ENCODE data around the gene KIAA0825.

The KIAA0825 gene

DNA sequence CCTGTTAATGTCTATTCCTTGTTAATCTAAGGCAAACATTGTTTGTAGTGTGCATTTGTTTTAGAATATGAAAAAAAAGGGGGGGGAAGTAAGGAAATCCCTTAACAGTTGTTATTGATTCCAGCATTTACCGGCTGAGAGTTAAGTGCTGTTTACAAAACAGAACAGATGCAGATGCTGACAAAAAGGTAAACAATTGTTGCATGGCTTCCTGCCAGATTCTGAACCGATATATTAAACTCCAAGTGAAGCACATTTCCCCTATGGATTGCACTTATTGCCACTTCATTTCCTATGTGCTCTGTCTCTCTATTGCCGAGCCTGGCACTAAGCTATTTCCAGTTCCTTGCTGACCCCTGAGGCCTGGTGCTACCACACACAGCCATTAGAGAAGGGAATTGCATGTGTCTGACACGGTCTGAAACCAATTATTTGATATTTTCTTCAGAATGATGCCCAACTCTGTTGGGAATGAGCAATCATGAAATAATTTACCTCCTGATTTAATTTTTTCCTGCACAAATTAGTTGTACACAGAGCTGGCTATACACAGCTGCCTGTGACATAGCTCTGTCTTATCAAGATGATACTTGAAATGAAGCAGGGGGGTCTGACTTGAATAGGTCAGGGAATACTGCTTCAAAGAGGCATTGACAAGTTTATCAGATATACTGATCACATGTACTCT is 109.8 kb downstream of the KIAA0825 start:
- no peak for DNase-seq (ENCODE audit: low read depth)

DNA sequence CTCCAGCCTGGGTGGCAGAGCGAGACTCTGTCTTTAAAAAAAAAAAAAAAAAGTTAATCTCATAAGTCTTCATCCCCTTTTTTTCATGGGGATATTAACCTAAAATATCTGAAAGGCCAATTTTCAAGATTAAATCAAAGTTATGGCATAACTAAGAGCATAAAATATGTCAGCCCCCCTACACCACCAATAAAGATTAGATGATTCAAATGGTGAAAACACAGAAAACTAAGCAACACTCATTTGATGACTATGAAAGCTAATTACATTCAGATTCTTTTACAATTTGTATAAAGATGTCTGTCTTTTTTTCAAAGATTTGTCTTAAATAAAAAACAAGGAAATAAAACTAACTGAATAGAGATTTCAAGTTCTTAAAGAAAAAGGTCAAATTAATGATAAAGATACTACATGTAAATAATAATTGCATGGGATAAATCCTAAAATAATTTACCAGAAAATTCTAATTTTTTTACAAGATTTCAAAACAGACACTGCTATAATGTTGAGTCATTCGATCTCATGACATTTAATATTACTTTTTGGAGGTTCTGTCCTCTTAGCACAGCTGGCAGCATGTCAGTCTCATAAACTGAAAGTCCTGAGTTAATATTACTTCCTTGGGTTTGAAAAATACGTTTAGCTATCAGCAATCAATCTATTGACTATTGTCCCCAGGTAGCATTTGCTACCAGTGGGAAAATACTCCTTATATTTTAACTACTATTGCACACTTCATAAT is 112.9 kb downstream of the KIAA0825 start:
- no peak for DNase-seq (ENCODE audit: low read depth)

DNA sequence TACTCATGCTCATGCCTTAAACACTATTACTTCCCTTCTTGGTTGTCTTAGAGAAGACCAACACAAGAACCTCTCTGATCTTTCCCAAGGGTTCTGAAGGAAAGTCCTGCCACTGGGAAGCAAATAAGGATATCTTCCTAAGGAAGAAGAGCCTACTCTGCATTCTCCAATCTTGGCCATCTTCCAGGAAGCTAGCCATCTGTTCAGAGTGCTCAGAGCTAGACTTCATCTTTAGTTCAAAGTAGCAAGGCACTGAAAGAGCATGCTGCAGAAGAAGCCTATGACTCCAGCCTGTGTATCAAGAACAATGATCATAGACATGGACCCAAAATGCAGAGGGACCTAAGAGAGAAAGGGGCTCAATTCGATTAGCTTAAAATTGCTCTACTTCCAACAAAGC is 114.7 kb downstream of the KIAA0825 start:
- no peak for DNase-seq (ENCODE audit: low read depth)

DNA sequence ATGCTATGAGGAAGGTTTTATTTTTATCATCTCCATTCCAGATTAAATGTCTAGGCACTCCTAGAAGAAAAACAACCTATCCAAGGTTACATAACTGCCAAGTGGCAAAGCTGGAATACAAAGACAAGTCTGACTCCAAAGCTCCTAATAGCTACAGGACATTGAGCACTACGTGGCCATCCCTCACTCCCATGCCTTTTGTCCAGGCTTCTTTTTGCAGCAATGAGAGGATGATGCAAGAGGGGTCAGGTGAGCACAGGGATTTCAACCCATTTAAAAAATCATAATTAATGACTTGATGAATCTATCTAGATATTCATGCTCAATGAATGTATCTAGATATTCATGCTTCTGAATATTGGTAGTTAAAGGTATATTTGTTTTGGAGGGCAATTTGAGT is 117.0 kb downstream of the KIAA0825 start:
- DNase-seq (ENCODE audit: low read depth), result no peak

DNA sequence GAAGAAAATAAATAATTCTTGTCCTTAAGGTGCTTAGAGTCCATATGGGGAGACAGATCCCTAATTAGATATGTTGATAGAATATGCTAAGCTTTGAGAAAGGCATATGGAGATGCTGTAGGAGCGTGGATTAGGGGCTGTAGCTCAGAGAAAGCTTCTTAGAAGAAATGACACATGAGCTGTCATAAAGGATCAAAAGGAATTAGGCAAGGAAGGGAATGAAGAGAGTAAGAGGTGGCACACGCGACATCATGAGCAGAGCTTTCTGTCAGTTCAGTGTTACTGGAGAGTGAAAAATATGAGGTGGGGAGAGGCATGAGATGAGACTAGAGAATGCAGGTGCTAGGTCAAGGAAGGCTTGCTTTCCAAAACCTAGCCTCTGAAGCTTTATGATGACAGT is 118.6 kb downstream of the KIAA0825 start:
- no peak for DNase-seq (ENCODE audit: low read depth)

DNA sequence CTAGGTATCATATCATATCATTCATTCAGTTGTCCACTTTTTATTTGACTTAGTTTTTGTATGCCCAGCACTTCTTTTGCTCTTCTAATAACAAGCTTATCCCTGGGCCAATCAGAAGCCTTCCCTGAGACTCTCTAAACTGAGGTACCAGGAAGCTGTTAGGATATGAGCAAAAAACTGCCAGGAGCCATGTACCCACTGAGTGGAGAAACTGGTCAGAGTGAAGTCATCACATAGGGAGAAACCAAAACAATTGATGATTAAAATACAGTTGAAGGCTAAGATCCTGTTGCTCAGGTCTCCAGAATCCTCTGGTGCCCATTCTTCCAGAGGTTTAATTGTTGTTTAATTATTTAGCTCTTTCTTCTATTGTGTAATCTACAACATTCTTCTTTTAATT is 120.2 kb downstream of the KIAA0825 start:
- DNase-seq (ENCODE audit: low read depth), result no peak

DNA sequence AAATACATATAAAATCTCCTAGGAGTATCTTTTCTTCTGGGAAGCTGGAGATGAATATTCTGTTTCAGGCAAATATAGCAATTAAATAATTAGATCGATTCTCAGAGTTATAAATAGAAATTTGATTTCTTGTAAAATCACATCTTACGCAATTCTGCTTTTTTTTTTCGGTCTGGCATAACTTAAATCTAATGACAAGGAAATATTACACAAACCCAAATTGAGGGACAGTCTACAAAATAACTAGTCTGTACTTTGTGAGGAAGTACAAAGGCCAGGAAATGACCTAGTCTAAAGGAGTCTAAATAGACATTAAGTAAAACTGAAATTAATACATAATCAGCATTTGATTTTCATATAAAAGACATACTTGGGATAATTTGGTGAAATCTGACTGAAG is 133.3 kb downstream of the KIAA0825 start:
- DNase-seq (ENCODE audit: low read depth), result no peak

DNA sequence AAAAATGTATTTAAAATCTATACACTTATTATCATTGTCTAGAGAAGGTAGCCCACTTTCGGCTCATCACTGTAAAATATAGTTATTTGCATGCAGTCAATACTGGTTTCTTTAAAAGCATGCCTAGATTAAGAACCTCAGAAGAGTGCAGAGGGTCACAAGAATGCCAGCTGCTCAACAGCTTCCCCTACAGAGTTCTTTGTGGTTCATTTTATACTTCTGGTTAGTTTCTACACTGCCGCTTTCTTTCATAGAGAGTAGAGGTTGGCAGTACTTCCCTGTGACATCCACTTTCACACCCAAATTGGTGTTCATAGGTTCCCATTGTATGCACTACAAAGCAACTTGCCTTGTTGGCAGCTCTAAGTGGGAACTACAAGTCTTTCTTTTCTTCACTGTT is 137.3 kb downstream of the KIAA0825 start:
- DNase-seq (ENCODE audit: low read depth), result no peak

DNA sequence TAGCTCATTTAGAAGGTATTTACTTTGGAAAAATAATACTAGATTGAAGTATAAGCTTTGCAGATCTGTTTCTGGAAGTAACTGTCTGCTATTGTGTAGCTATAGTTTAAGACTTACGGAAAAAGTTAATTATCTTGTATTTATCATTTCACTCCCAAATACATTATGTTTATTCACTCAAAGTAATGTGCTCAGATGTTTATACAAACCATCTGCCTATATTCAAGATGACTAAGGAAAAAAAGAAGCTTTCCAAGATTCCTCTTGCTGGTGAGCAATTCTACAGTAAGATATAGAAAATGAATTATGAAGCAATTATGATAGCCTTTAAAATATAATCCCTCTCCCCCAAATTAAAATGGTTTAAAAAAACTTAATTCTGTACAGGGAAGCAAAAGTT is 137.9 kb downstream of the KIAA0825 start:
- no peak for DNase-seq (ENCODE audit: low read depth)

DNA sequence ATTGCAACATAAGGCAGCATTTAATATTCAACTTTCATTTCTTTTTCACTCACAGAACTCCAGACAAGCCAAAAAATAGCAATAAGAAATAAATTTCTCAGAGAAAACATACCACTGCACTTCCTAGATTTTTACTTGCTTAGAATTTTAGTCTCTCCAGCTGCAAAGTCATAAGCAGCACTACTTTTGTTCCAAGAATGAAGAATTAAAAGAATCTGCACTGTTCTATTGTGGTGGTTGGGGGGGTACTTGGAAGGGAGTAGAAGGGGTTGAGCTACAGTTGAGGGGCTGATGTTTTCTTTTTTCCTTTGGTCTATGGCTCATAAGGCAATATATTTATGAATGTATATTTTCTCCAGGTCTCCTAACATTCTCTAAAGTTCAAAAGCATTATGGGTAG is 144.5 kb downstream of the KIAA0825 start:
- no peak for DNase-seq (ENCODE audit: low read depth)

DNA sequence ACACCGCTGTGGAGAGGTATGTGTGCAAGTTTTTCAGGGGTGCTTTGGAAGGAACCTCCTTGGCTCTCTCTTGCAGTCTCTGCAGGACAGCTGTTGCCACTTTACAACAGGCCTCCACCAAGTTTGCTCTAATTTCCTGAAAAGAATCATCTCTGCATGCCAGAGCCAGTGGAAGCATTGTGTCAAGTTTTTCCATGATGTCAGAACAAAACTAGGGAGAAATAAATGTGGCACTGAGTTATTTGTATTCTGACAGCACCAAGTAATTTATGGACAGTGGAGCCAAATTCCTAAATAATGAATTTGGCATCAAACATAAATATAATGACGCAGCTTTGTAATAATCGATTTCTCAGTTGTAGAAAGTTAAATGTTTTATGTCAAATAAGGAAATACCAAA is 146.9 kb downstream of the KIAA0825 start:
- peak; percentile 27 for DNase-seq (ENCODE audit: low read depth)

DNA sequence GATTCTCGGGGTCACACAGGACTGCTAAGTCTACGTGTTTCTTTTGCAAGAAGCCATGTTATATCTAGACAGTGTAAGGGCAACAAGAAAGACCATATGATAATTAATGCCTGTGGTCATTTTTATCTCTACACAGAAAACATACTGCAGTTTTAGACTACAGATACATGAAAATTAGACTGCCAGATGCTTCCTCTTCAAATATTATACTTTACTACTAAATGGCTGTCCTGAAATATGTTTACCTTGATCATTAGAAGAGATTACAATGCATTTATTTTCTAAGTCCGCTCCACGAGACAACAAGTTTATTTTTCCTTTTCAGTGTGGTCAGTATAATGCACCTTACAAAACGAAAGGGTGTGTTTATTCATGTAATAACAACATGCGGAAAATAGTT is 147.6 kb downstream of the KIAA0825 start:
- DNase-seq (ENCODE audit: low read depth), result no peak

DNA sequence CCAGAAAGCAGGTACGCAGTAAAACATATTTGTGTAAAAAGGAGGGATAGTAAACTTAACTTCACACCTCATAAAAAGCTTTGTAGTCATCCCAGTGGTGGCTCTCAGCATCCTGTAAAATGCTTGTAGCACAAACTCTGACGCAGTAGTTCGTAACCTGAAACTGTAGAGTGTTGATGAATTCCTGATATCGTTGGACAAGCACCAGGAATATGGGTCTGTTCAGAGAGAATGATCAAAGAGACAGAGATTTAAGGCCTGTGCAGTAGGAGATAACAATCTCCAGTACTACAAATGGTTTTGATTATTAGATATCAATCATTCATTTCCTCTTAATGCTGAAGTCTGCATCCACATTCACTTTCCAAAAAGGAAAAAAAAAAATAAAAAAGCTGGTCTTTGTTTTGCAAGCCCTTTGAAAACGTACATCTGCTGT is 148.5 kb downstream of the KIAA0825 start:
- peak; percentile 68 for DNase-seq (ENCODE audit: low read depth)

DNA sequence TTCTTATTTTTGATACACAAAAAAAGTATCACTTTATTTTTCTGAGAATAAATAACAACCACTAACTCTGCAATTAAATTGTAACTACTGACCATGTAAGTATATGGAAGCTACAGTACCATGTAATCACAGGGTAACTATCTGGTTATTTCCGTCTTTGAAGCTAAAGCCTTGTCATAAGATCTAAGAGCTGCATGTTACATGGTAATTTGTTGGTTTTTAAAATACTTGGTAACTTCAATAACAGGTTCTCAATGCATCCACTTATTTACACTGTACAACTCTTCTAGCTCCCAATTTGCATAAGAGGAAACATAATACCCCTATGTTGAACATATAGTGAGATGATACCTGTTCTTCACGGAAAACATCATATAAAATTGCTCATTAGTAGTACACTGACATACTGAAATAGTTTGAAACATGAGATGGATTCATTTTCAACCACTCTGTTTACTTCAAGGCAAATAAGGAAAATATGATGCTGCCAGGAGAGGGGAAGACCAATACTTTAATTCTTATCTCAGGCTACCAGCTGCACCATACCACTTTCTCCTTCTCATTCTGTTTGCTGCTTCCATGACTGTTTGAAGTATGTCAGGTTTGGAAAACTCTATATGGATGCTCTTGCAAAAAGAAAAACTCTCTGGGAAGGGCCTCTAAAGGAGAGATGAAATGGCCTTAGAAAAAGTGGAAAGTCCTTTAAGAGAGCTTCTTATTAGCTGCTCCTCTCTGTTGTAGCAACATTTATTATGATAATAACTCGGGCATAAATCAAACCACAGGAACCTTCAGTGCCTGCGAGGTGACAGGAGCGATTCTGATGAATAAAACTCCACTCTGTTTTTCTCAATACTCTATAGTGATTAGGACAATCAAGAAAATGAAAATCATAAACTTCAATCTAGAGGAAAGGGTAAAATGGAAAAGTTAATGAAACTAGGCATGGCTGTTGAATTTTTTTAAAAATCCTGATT is 150.2 kb downstream of the KIAA0825 start:
- DNase-seq (ENCODE audit: low read depth), result no peak

DNA sequence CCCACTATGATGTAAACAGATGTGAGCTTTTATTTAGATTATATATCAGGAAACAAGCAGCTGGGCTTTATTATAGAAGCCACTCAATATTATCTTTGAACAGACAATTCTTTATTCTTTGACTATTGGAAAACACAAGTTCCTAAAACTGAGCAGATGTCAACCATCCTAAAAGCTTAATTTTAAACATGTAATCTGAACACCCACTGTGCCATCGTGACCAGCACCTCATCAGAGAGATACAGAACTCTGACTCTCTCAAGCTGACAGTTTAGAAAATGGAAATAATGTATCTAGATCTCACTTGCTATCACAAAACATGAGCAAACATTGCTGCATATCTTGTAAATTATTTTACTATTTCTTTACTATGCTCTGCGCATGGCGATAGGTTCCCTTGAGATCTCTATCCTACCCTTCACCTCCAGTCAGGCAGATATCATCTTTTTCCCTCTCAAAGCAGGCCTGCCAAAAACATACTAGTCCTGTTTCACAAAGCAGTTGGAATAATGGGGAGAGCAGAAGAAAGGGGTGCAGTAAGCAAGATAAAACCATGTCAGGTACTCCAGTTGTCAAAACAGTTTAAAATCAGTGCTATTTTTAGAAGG is 151.0 kb downstream of the KIAA0825 start:
- DNase-seq (ENCODE audit: low read depth), result no peak

DNA sequence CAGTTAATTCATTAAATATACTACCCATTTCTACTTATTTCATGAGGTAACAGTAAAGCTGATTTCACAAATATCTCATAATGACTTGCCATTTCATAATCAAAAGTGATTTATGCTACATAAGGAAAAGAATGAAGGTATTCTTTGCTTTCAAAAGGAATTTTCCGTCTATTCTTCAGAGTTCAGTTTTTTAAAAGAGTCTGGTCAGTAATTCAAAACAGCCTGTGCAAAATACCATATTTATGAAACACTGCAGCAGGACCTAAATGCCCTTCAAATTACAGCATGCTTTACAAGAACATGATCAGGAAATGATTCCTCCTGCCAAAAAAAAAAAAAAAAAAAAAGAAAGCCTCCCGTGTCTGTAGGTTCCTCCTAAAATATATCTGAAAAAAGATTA is 154.7 kb downstream of the KIAA0825 start:
- peak; percentile 51 for DNase-seq (ENCODE audit: low read depth)

DNA sequence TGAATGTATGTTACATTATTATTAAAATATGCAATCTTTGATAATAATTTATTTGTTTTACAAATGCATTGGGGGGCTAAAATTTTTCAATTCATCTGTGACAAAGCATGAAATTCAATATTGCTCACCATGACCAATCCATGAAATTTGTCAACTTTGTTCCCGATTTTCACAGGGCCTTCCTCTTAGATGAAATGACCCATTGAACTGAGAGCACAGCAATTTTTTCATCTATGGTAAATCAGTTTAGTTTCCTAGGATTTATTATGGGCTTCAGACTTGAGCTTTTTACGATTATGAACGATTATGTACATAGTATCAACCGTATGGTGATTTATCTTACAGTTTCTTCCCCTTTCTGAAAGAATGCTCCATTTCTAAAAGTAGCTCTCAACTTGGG is 157.3 kb downstream of the KIAA0825 start:
- no peak for DNase-seq (ENCODE audit: low read depth)

DNA sequence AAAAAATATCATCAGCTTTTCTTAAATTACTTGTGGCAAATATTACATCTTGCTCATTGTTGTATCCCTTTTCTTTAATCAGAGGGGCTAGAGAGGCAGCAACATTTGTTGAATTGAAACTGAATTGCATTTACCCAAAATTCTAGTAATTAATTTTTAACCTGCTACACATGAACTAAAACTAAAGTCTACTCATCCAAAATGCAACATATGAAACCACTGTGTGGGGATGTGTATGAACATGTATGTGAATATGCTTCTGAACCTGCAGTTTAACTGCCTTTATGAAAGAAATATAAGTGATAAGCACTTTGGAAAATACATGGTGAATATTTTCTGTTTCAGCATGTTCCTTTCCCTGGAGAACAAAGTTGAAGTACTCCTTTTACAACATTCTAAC is 158.5 kb downstream of the KIAA0825 start:
- DNase-seq (ENCODE audit: low read depth), result no peak

DNA sequence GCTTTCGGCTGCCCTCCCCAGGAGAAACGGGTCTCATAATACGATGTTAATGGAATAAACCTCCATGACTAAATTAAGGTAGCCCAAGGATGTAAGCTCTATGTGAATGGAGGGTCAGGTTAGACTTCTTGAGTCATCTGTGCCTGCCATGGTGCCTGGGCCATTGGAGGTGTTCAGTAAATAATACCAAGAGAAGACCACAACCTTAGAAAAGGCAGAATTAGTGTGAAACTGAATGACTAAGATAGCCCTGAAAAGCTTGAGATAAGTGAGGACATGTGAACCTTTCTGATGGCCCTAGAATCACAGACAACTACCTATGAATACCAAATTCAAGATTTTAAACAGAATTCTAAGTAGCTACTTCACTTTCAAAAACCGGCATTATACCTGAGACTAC is 160.6 kb downstream of the KIAA0825 start:
- DNase-seq (ENCODE audit: low read depth), result no peak

DNA sequence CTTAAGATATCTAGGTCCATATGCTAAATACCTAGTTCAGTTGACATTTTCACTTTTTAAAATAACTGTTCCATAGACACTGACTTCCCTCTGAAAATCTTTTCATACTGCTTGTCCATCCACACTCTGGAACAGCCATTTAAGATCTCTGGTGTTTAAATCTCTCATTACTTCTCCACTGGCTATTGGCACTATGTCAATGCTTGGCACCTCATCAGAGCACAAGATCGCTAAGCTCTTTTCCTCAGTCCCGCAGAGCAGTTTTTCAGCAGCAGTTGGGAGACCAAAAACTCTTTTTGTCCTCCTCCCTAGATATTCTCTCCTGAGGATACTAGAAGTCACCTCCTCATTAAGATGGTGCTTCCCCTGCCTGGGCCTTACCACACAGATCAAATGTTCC is 172.7 kb downstream of the KIAA0825 start:
- DNase-seq (ENCODE audit: low read depth), result no peak

DNA sequence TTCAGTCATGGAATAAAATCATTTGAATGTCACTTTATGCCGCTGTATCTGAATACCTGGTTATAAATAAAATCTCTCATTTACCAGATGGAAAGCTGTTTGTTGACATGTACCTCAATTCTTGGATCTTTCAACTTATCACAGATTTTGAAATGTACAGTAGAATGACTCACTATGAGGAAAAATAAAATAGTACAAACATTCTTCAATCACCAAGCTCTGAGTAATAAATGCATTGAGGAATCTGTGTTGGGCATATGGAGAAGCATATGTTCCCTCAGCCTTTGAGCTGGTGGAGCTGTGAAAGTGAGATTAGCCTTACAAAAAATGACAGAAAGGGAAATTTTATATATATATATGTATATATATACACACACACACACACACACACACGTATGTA is 175.4 kb downstream of the KIAA0825 start:
- no peak for DNase-seq (ENCODE audit: low read depth)

DNA sequence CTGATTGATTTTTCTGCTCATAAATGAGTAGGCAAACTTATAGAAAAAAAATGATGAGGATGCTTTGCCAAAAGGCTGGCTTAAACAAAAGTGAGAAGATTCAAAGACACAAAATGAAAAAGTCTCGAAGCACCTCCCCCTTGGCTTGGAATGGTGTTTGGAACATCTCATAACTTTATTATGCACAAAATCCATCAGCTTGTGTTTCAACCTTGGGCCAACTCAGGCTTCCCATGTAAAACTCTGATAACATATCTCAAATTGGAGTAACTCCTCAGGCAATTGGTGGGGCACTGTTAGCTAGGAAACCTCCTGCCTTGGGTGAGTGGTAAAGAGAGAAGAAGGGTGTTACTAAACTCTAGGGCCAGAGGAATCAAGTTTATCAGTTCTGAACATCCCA is 176.3 kb downstream of the KIAA0825 start:
- DNase-seq (ENCODE audit: low read depth), result no peak

Measured in fibroblast of the conjunctiva (primary cell).